ENCODE results near the gene TYW1B.
"Not testable (repeated sequence)": the region's sequence is repeated elsewhere in the genome, so short reads cannot be mapped to it uniquely, and the experiment has no call there.

DNA sequence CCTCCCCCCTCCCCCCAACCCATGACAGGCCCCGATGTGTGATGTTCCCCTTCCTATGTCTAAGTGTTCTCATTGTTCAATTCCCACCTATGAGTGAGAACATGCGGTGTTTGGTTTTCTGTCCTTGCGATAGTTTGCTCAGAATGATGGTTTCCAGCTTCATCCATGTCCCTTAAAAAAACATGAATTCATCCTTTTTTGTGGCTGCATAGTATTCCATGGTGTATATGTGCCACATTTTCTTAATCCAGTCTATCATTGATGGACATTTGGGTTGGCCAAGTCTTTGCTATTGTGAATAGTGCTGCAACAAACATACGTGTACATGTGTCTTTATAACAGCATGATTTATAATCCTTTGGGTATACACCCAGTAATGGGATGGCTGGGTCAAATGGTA lies 107.1 kb downstream of the TYW1B start:
- TF ChIP-seq CTCF, POLR2A (IDR thresholded peaks at IDR 0.05): not testable (repeated sequence)

Data from esophagus squamous epithelium (tissue), 4 donors.